PC-9 (cell line): ENCODE results near the gene IGF2BP2. TPM values are rescaled to one million over a fixed set of nuclear protein-coding genes. Genes with fewer than 3 reads are reported as not detected.

Experiments used
- BruUV-seq: library from RNA; stranded (reverse); fragments of 400-500 nt; replicated peaks from 2 replicates; lab custom pipeline; 2021; lab: Mats Ljungman, UMichigan
- CTCF ChIA-PET: fragments of 300-600 bp; sonication (Branson Sonifier 250); formaldehyde crosslinking; loops from one replicate; lab custom pipeline; 2022; ENCODE audit warnings: antibody characterized with exemption; lab: Charles Lee
- POLR2A ChIA-PET: fragments of 300-600 bp; sonication (Branson Sonifier 250); formaldehyde crosslinking; loops from one replicate; lab custom pipeline; 2022; ENCODE audit warnings: antibody characterized with exemption; ENCODE audit not compliant: unreplicated experiment; lab: Charles Lee
- DNase-seq, 2 experiments: peaks; one replicate each; pipeline versions ENCODE4 v3.0.0 to v3.0.0-alpha.2; 2015 to 2022; ENCODE audit warnings: mixed read lengths in 1 of 2
- H2AFZ ChIP-seq: fragments of 200-600 bp; sonication (generic); 2 replicates; pipeline ENCODE4 v1.8.1; 2017; ENCODE audit warnings: antibody characterized with exemption
- H3F3A ChIP-seq: fragments of 200-600 bp; sonication (generic); 2 replicates; pipeline ENCODE4 v1.8.1; 2017; ENCODE audit warnings: antibody characterized with exemption, mild to moderate bottlenecking, low read depth; ENCODE audit not compliant: insufficient read depth
- H3K27ac ChIP-seq: fragments of 200-600 bp; sonication (generic); 2 replicates; pipeline ENCODE4 v1.6.1; 2016; ENCODE audit warnings: mixed run types
- H3K27me3 ChIP-seq: fragments of 200-600 bp; sonication (generic); 2 replicates; pipeline ENCODE4 v1.6.1; 2016; ENCODE audit warnings: low read depth, mixed run types; ENCODE audit not compliant: insufficient read depth
- H3K36me3 ChIP-seq: fragments of 200-600 bp; sonication (generic); 2 replicates; pipeline ENCODE4 v1.6.1; 2016; ENCODE audit warnings: low read depth, mixed run types
- H3K4me1 ChIP-seq: fragments of 200-600 bp; sonication (generic); replicated peaks from 2 replicates; pipeline ENCODE4 v1.6.1; 2016; ENCODE audit warnings: mixed run types; ENCODE audit not compliant: insufficient read depth
- H3K4me2 ChIP-seq: fragments of 200-600 bp; sonication (generic); 2 replicates; pipeline ENCODE4 v1.6.1; 2017; ENCODE audit warnings: mixed run types
- H3K4me3 ChIP-seq: fragments of 200-600 bp; sonication (generic); 2 replicates; pipeline ENCODE4 v1.6.1; 2016; ENCODE audit warnings: mixed run types
- H3K79me2 ChIP-seq: fragments of 200-600 bp; sonication (generic); 2 replicates; pipeline ENCODE4 v1.6.1; 2017; ENCODE audit warnings: low read depth, mixed run types
- H3K9me2 ChIP-seq: fragments of 200-600 bp; sonication (generic); 2 replicates; pipeline ENCODE4 v1.8.1; 2017; ENCODE audit warnings: mild to moderate bottlenecking; ENCODE audit not compliant: insufficient read depth
- H3K9me3 ChIP-seq: fragments of 200-600 bp; sonication (generic); 2 replicates; pipeline ENCODE4 v1.8.1; 2016; ENCODE audit warnings: low read depth; ENCODE audit not compliant: insufficient read depth
- H4K20me1 ChIP-seq: fragments of 200-600 bp; sonication (generic); 2 replicates; pipeline ENCODE4 v1.8.1; 2017; ENCODE audit not compliant: insufficient read depth
- CTCF ChIP-seq: fragments of 200-600 bp; sonication (generic); conservative IDR thresholded peaks from 2 replicates; pipeline ENCODE4 v1.6.1; 2017; ENCODE audit warnings: mixed run types, antibody characterized with exemption, mild to moderate bottlenecking, moderate library complexity
- EZH2 ChIP-seq: fragments of 200-600 bp; sonication (generic); IDR thresholded peaks from 2 replicates; pipeline ENCODE4 v1.8.0; 2017; ENCODE audit warnings: antibody characterized with exemption, low read depth
- intact Hi-C: fragments of 100-400 bp; cut with micrococcal nuclease; formaldehyde crosslinking; loops from one replicate; pipeline ENCODE4 v1.10.0; 2022; ENCODE audit not compliant: unreplicated experiment
- total RNA-seq: library from RNA; stranded (reverse); gene quantifications from 2 replicates; pipeline ENCODE4 v1.2.3, GENCODE V29; 2021

The IGF2BP2 gene
- total RNA-seq, 1 experiment from 2014 or later: 140 TPM

GRCh38 chr3:185781759-185782158 lies 43.1 kb downstream of the IGF2BP2 start:
- BruUV-seq: no TSS peak
- no peak overlapping the region for H3K4me3 ChIP-seq
- CTCF ChIA-PET: no interaction called here
- H3K79me2 ChIP-seq: peaks cover 100% of the 10 kb centered on the region
- H3K9me2 ChIP-seq: no peaks in the 10 kb centered on the region
- POLR2A ChIA-PET: interaction anchor here (0.7 kb wide), 1 partner anchor 126 kb away, joined by 7 read pairs; no protein-coding TSS in a partner anchor
- H3K27me3 ChIP-seq: no peaks in the 10 kb centered on the region
- DNase-seq: no peak
- H2AFZ ChIP-seq: no peak overlapping the region
- no peaks in the 10 kb centered on the region for H3K9me3 ChIP-seq
- H3K36me3 ChIP-seq: peaks cover 24% of the 10 kb centered on the region
- H3K4me2 ChIP-seq: no peak overlapping the region
- no peak overlapping the region for H3K27ac ChIP-seq
- peaks cover 87% of the 10 kb centered on the region for H4K20me1 ChIP-seq
- TF ChIP-seq EZH2 (no peak), CTCF (no peak)
- H3F3A ChIP-seq: peaks cover 24% of the 10 kb centered on the region; the same call in 1 of the 2 replicates
- H3K4me1 ChIP-seq: peaks cover 38% of the 10 kb centered on the region
- intact Hi-C loops: no loop called here

- intact Hi-C loops: no loop called here
- H3F3A ChIP-seq: peaks cover 18% of the 10 kb centered on the region; the same call in 1 of the 2 replicates
- POLR2A ChIA-PET: no interaction called here
- peaks cover 94% of the 10 kb centered on the region for H4K20me1 ChIP-seq
- no peak overlapping the region for H3K27ac ChIP-seq
- H3K4me3 ChIP-seq: no peak overlapping the region
- H2AFZ ChIP-seq: no peak overlapping the region
- peaks cover 21% of the 10 kb centered on the region for H3K4me1 ChIP-seq
- H3K27me3 ChIP-seq: no peaks in the 10 kb centered on the region
- DNase-seq: no peak
- no peak overlapping the region for H3K4me2 ChIP-seq
- peaks cover 14% of the 10 kb centered on the region; the same call in 1 of the 2 replicates for H3K36me3 ChIP-seq
- TF ChIP-seq CTCF: no peak
- H3K9me3 ChIP-seq: no peaks in the 10 kb centered on the region
- no TSS peak for BruUV-seq
- CTCF ChIA-PET: interaction anchor here (0.6 to 1.8 kb wide), 4 partner anchors 11 to 85 kb away, joined by 3 to 9 read pairs (median 3); no protein-coding TSS in a partner anchor
- H3K9me2 ChIP-seq: no peaks in the 10 kb centered on the region
- peaks cover 100% of the 10 kb centered on the region for H3K79me2 ChIP-seq
These were observed 45.4 kb downstream of the IGF2BP2 start for GRCh38 chr3:185779461-185779860.

DNA sequence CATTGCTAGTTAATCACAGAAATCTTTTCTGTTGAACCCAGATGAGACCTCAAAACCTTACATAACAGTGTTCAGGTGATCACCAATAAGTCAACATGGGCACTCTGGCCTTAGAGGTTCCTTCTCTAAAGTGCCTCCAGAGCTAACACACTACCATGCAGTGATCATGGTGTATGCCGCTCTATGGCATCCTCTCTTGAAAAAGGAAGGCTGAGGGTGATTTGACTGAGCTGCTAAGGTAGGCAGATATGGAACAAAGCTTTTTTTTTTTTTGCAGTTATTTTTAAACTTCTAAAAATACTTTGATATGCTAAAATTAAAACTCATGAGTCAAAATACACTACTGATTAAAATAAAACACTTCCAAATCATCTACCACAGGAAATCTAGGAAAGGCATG lies 46.0 kb downstream of the IGF2BP2 start:
- Histone ChIP-seq H4K20me1 (peaks cover 95% of the 10 kb centered on the region), H3K27me3 (no peaks in the 10 kb centered on the region), H3K4me1 (peaks cover 21% of the 10 kb centered on the region), H3K4me3 (no peak overlapping the region), H3K36me3 (peaks cover 11% of the 10 kb centered on the region; the same call in 1 of the 2 replicates), H3K9me2 (no peaks in the 10 kb centered on the region), H2AFZ (no peak overlapping the region), H3F3A (peaks cover 18% of the 10 kb centered on the region; the same call in 1 of the 2 replicates), H3K9me3 (no peaks in the 10 kb centered on the region), H3K4me2 (no peak overlapping the region), H3K27ac (no peak overlapping the region), H3K79me2 (peaks cover 100% of the 10 kb centered on the region)
- TF ChIP-seq CTCF (no peak), EZH2 (no peak)
- BruUV-seq: no TSS peak
- ChIA-PET POLR2A (interaction anchor here (0.7 kb wide), 1 partner anchor 42 kb away, joined by 6 read pairs; no protein-coding TSS in a partner anchor), CTCF (interaction anchor here (0.6 to 1.8 kb wide), 3 partner anchors 11 to 84 kb away, joined by 3 to 9 read pairs (median 3); no protein-coding TSS in a partner anchor)
- DNase-seq: no peak
- intact Hi-C loops: no loop called here
